Right kidney (tissue), 1 donor: ENCODE measurements around the gene MAP4K1.

Experiments used
- DNase-seq: peaks from one replicate; pipeline ENCODE4 v3.0.0-alpha.2; 2016

The MAP4K1 gene

GRCh38 chr19:38544569-38545315, 73.0 kb downstream of the MAP4K1 start:
- no peak for DNase-seq

- DNase-seq, result no peak
These were observed 73.8 kb downstream of the MAP4K1 start for GRCh38 chr19:38543807-38544568.

DNA sequence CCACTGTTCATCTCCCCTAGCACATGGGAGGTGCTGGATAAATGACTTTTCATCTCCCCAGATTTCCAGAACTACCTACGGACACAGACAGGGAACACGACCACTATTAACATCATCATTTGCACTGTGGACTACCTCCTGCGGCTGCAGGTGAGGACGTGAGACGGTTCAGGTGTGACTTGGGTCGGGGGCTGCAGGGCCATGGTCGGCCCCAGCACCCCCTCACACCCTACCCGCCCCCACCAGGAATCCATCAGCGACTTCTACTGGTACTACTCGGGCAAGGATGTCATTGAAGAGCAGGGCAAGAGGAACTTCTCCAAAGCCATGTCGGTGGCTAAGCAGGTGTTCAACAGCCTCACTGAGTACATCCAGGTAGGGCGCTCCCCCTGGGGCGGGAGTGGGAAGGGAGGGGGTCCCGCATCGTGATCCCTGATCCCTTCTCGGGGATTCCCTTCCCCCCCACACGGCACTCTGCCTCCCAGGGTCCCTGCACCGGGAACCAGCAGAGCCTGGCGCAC, 74.4 kb downstream of the MAP4K1 start:
- no peak for DNase-seq

DNA sequence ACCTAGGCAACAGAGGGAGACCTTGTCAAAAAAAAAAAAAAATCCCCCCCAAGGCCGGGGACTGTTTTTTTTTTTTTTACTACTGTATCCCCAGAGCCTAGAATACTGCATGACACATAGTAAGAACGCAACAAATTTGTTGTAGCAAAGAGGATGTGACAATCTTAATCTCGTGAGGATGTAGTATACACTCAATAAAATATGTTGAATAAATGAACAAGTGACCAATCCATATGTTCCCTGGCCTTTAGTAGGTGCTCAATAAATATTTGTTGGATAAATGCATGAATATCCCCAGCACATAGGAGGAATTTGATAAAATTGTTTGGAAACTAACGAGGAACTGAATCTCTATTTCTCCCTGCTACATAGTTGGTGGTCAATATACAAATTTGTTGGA, 75.7 kb downstream of the MAP4K1 start:
- DNase-seq, result no peak

- DNase-seq, result no peak
These were observed 78.0 kb downstream of the MAP4K1 start for GRCh38 chr19:38539751-38540150.

GRCh38 chr19:38538793-38539528, 78.8 kb downstream of the MAP4K1 start:
- no peak for DNase-seq

DNA sequence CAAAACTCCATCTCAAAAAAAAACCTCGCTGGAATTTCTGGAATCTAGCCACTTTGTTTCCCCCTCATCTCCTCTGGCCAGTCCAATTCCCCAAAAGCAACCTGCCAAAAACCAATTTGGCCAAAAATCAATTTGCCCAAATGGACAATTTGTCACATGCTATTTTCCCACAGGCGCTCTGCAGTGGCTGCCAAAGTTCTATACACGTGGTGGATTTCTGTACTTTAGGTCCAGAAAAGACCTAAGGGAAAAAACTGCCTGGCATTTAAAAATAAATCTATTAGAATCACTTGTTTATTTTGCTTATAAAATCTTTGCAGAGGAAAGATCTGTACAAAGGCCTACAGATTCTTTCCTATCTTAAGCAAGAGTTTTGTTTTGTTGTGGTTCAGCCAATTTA, 79.4 kb downstream of the MAP4K1 start:
- no peak for DNase-seq
